RWPE2 (cell line): ENCODE measurements around the gene S1PR2.
"Not testable (repeated sequence)": the region's sequence is repeated elsewhere in the genome, so short reads cannot be mapped to it uniquely, and the experiment has no call there.

Experiments
- ATAC-seq: fragments of 200-7000 bp; cut with Tn5 transposase; 3 replicates; pipeline ENCODE4 v1.9.1; 2021; ENCODE audit warnings: low read depth
- DNase-seq: peaks from one replicate; pipeline ENCODE4 v3.0.0-alpha.2; 2020; ENCODE audit warnings: low spot score
- H3K27ac ChIP-seq: fragments of 450-650 bp; 2 replicates; pipeline ENCODE4 v1.5.1; 2017; ENCODE audit warnings: mild to moderate bottlenecking; ENCODE audit not compliant: poor library complexity, severe bottlenecking
- H3K27me3 ChIP-seq: fragments of 250-450 bp; sonication (Bioruptor Pico); 2 replicates; pipeline ENCODE4 v1.5.1; 2021; ENCODE audit warnings: mild to moderate bottlenecking, moderate library complexity; ENCODE audit not compliant: insufficient read depth, poor library complexity, severe bottlenecking
- H3K36me3 ChIP-seq: fragments of 250-450 bp; sonication (Bioruptor Pico); 2 replicates; pipeline ENCODE4 v1.5.1; 2020; ENCODE audit warnings: low read depth, mild to moderate bottlenecking, moderate library complexity
- H3K4me1 ChIP-seq: fragments of 250-450 bp; sonication (Bioruptor Pico); 2 replicates; pipeline ENCODE4 v1.5.1; 2021; ENCODE audit warnings: mild to moderate bottlenecking, moderate library complexity; ENCODE audit not compliant: insufficient read depth, poor library complexity, severe bottlenecking
- H3K4me3 ChIP-seq: fragments of 250-450 bp; sonication (Bioruptor Pico); 2 replicates; pipeline ENCODE4 v1.5.1; 2021; ENCODE audit warnings: mild to moderate bottlenecking, moderate library complexity; ENCODE audit not compliant: severe bottlenecking
- H3K9me3 ChIP-seq: fragments of 250-450 bp; sonication (Bioruptor Pico); 2 replicates; pipeline ENCODE4 v1.5.1; 2021; ENCODE audit warnings: mild to moderate bottlenecking, moderate library complexity; ENCODE audit not compliant: severe bottlenecking
- CTCF ChIP-seq: fragments of 450-650 bp; IDR thresholded peaks from one replicate; pipeline ENCODE4 v1.5.1; 2017; ENCODE audit warnings: mild to moderate bottlenecking, moderate library complexity; ENCODE audit not compliant: poor library complexity, severe bottlenecking

Gene S1PR2

GRCh38 chr19:10245189-10245939, 14.2 kb upstream of the S1PR2 start:
- no peak overlapping the region for H3K27ac ChIP-seq
- no peaks in the 10 kb centered on the region for H3K4me1 ChIP-seq
- TF ChIP-seq CTCF: no peak
- H3K36me3 ChIP-seq: no peaks in the 10 kb centered on the region
- H3K4me3 ChIP-seq: no peak overlapping the region
- DNase-seq: no peak
- no peak for ATAC-seq
- no peaks in the 10 kb centered on the region for H3K9me3 ChIP-seq
- no peaks in the 10 kb centered on the region for H3K27me3 ChIP-seq

- ATAC-seq: no peak
- DNase-seq: no peak
- no peak overlapping the region for H3K4me3 ChIP-seq
- TF ChIP-seq CTCF: no peak
- H3K9me3 ChIP-seq: no peaks in the 10 kb centered on the region
- H3K27me3 ChIP-seq: no peaks in the 10 kb centered on the region
- no peaks in the 10 kb centered on the region for H3K36me3 ChIP-seq
- H3K27ac ChIP-seq: no peak overlapping the region
- no peaks in the 10 kb centered on the region for H3K4me1 ChIP-seq
Measured at GRCh38 chr19:10243606-10244005, 12.5 kb upstream of the S1PR2 start.

- H3K4me1 ChIP-seq, H3K27ac ChIP-seq, H3K4me3 ChIP-seq, DNase-seq, H3K27me3 ChIP-seq, H3K9me3 ChIP-seq, ATAC-seq, H3K36me3 ChIP-seq: not testable (repeated sequence)
Measured at GRCh38 chr19:10241826-10242449, 10.8 kb upstream of the S1PR2 start.

- Histone ChIP-seq H3K9me3 (no peaks in the 10 kb centered on the region), H3K36me3 (no peaks in the 10 kb centered on the region), H3K27me3 (no peaks in the 10 kb centered on the region), H3K27ac (no peak overlapping the region), H3K4me3 (no peak overlapping the region), H3K4me1 (no peaks in the 10 kb centered on the region)
- ATAC-seq: peak; percentile 82
- no peak for DNase-seq
- TF ChIP-seq CTCF: no peak
Measured at GRCh38 chr19:10238172-10238783, 7.1 kb upstream of the S1PR2 start.

GRCh38 chr19:10237702-10238101, 6.6 kb upstream of the S1PR2 start:
- DNase-seq (no peak), ATAC-seq (peak; percentile 46; the same call in 1 of the 3 replicates)
- no peaks in the 10 kb centered on the region for H3K9me3 ChIP-seq
- H3K27ac ChIP-seq: no peak overlapping the region
- TF ChIP-seq CTCF: no peak
- no peak overlapping the region for H3K4me3 ChIP-seq
- H3K4me1 ChIP-seq: no peaks in the 10 kb centered on the region
- no peaks in the 10 kb centered on the region for H3K36me3 ChIP-seq
- no peaks in the 10 kb centered on the region for H3K27me3 ChIP-seq

GRCh38 chr19:10235409-10235808, 4.3 kb upstream of the S1PR2 start:
- not testable (repeated sequence) for H3K4me3 ChIP-seq, ATAC-seq, H3K27me3 ChIP-seq, H3K9me3 ChIP-seq, H3K27ac ChIP-seq, H3K36me3 ChIP-seq, DNase-seq, H3K4me1 ChIP-seq
